Measurements from ENCODE around the gene TTLL12.

- no peak for TF ChIP-seq CTCF (IDR thresholded peaks at IDR 0.05)
- TF ChIP-seq EZH2 (IDR thresholded peaks at IDR 0.05; ENCODE audit: borderline replicate concordance, insufficient read depth, low read depth, low read length, poor library complexity, severe bottlenecking), result no peak
Observed at GRCh38 chr22:43180670-43181069, 6.3 kb downstream of the TTLL12 start.

All from B cell (primary cell).